Middle frontal gyrus (tissue), 1 donor: ENCODE data around the gene MYO3B.
"Not testable (repeated sequence)": the region's sequence is repeated elsewhere in the genome, so short reads cannot be mapped to it uniquely, and the experiment has no call there.

Experiments used
- DNase-seq: peaks from one replicate; pipeline ENCODE4 v3.0.0-alpha.2; 2015; ENCODE audit warnings: low spot score; ENCODE audit errors: extremely low spot score

MYO3B gene

DNA sequence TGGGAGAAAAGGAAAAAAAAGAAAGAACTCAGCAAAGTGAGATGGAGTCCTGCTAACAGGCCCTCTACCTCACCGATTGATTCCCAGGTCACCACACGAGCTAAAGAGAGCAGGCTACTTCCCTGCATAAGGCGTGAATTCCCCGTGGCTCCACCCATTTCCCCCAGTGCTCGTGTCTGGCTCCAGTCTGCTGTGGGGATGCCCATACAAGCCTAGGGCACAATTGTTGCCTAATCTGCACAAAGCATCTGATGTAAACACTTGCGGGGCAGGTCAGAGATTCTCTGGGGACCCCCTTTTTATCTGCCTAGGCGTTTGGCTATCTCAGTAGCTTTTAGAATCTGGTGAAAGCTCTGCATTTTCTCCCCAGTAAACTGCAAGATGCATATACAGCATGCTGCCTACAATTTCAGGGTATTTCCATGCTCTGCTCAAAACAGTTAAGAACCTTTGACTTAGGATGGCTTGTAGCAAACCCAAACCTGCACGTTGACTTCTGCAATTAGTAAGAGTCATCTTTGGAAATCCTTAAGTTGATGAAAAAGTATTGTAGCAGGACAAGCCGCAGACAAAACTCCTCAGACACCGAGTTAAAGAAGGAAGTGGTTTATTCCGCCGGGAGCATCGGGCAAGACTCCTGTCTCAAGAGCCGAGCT is 34.8 kb downstream of the MYO3B start:
- no peak for DNase-seq

DNA sequence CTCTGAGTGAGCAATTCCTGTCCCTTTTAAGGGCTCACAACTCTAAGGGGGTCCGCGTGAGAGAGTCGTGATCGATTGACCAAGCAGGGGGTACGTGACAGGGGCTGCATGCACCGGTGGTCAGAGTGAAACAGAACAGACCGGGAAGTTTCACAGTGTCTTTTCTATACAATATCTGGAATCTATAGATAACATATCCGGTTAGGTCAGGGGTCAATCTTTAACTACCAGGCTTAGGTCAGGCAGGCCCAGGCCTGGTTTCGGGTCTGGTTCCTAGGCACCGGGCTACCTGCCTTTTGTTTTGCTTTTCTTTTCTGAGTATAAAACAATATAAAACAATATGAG is 35.3 kb downstream of the MYO3B start:
- DNase-seq: not testable (repeated sequence)

DNA sequence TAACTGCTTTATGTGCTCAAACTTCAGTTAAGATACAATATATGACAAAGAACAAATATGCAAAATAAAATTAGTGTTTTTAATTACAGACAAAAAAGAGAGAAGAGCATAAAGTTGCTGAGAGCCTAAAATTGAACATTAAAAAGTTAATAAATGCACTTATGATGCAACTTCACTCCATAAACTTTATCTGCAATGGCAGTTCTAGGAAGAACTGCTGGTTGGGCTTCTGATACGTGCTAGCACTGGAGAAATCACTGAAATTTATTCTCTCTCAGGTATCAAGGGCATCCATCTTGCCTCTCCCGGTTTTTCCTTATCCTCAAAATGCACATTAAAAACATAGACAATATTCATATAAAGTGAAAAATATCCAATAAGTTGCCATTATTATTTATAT is 35.7 kb downstream of the MYO3B start:
- no peak for DNase-seq

DNA sequence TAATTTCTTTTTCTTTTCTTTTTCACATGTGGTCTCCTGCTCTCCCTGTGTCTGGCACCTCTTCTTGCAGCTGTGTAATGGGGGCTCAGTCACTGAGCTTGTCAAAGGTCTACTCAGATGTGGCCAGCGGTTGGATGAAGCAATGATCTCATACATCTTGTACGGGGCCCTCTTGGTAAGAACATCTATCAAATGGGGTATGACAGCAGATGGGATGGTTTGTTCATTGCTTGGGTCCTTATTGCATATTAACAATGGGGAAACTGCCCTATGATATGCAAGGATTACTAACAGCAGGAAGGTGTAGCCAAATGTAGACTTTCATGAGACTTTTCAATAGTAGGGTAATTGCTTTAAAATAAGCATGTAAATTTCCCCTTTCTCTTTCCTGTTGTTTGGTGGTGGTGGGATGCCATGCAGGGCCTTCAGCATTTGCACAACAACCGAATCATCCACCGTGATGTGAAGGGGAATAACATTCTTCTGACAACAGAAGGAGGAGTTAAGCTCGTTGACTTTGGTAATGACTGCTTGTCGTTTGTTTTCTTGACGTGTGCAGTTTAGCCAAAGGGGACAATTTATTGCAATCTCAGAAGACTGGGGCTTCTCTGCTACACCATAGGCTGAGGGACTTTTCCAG is 36.5 kb downstream of the MYO3B start:
- DNase-seq: no peak

DNA sequence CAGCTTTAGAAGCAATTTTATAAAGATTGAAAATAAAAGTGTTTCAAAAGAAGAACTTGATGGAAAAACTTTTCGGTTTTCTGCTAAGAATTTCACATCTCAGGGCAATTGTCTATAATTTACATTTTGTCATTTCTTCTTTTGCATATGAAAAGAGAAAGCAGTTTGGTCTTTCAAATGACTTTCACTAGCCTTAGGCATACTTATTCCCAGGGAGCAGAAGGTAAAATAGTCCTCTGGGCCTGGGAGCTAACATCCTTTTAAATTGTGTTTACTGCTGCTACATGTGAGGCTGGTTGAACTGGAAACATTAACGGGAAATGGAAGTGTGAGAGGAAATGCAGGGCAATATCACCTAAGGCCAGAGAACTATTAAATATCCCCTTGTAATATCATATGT is 37.1 kb downstream of the MYO3B start:
- no peak for DNase-seq

DNA sequence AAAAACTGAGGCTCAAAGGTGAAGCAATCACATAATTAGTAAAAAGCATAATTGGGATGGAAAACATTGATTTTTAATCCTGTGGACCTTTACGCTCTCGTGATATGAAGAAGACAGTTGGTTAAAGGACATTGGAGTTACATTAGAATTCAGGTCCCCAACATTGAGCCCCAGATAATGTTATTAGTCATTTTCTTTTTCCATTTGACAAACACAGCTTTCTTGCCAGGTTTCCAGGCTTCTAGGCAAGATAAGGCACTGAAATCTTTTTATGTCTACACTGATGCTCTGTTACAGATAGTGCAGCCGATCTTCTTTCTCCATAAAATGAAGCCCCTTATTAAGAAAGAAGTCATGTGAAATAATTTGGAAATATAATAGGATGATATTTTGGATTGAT is 38.5 kb downstream of the MYO3B start:
- DNase-seq: no peak

DNA sequence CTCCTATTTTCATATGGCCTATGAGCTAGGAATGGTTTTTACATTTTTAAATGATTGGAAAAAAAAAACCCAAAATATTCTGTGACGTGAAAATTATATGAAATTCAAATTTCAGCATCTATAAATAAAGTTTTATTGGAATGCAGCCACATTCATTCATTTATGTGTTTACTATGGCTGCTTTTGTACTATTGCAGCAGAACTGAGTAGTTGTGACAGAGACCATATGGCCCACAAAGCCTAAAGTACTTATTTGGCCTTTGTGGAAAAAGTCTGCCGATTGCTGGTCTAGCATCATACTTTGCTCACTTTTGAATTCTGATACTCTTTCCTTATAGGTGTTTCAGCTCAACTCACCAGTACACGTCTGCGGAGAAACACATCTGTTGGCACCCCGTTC is 39.0 kb downstream of the MYO3B start:
- DNase-seq: no peak

DNA sequence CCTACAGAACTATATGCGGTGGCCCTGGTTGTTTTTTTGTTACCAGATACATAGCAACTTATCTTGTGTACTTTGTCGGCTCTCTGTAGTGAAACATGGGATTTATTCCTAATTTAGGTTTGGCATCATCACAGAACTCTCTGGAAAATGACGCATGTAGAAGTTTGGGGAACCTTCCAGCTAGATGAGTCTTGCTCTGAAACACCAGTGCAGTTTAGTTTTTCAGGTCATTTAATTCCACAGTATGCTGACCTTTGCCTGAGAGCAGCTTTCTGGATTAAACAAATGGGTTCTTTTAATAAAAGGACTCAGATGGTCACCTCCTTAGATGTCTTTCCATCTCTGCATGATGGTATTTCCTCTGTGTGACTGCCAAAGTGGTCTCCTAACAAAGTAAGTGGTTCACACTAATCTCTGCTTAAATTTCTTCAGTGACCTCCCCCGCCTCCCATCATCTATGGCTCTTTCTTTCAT is 39.9 kb downstream of the MYO3B start:
- DNase-seq: no peak

DNA sequence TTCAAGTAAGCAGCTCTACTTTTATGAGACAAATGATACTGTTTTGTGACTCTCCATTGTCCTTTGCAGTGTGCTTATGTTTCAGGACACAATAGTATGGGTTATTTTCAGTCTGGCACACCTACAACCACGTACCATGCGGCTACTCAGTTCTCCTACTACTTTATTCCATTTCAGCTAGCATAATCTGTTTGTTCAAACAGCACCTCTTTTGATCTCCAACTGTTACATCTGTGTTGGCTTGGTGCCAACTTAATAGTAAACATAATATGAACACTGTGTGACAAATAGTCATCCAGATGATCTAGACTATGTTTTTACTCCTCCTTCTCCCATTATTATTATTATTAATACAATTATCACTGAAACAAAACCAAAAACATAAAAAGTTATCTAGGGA is 40.5 kb downstream of the MYO3B start:
- DNase-seq: no peak

DNA sequence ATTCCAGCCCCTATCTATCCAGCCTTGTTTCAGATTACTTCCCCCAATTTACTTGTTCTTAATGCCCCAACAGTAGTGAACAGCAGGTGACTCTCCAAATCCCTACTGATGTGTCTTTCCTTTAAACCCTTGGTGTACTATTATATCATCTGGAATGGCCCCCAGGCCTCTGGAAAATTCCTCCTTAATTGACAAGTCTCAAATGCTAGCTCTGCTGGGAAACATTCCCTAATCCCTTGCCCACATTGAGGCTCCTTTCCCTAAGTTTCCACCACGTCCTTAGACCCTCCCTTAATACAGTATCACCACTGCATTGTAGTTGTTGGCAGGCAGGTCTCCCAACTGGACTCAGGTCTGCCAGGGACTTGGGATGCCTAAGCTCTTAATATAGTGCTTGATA is 41.0 kb downstream of the MYO3B start:
- DNase-seq: no peak

DNA sequence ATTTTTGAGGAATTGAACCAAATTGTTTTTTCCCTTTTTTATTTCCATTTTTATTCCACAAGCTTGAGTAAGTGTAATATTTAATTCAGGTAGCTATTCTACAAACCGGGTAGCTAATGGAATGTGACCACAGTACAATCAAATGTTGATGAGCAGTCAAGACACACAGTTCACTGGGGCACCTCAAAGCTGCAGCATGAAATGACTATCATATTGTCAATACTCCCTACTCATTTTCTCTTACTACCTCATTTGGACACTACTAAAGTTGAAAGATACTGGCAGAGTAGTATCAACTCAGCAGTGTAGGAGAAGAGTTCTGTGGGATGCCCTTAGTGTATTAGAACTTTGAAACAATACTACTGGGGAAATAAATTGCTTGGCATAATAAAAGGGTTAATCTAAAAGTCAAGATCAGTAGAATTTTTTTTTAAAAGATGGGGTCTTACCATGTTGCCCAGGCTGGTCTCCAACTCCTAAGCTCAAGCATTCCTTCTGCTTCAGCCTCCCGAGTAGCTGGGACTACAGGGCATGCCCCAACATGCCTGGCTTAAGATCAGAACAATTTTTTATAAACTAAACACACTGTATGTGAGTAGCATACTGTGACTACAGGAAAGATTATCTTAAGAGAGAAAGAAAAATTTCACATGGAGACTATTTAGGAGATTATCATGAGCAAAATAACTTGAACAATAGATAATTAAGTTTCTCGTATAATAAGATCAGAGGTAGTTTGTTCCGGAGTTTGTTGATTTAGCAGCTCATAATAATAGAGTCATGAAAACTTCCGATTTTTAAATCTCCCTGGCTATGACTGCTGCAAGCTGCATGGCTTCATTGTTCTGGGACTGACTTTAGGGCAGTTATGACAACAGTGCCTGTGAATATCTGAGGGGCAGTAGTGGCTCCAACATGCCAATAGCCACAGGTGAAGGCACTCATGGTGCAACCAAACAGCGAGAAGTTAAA is 43.7 kb downstream of the MYO3B start:
- no peak for DNase-seq

DNA sequence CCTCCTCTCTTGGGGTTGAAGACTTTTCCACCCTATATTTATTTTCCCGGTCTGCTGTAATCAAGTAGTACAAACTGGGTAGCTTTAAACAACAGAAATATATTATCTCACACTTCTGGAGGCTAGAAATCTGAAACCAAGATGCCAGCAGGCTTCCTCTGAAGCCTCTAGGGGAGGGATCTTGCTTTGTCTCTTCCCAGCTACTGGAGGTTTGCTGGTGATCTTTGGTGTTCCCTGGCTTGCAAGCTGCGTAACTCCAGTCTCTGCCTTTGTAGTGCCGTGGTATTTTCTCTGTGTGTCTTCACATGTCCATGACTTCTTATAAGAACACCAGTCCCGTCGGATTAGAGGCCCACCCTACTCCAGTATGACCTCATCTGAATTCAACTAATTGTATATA is 44.4 kb downstream of the MYO3B start:
- no peak for DNase-seq

DNA sequence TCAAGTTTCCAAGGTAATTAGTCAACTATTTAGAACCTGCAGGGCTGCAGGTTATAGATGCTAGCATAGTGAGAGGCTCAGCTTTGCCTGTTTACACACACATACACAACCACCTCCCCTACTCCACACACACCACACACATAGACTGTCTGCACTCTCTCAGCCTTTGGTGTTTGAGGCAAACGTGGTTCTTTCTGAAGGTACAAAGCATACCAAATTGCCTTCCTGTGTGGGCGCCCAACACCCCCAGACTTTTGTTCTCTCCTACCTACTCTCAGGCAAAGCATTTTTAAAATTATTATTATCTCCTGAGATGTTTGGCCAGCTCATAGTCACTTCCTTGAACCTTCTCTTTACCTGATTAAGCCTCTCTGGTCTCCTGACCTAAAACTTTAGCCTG is 44.9 kb downstream of the MYO3B start:
- no peak for DNase-seq

DNA sequence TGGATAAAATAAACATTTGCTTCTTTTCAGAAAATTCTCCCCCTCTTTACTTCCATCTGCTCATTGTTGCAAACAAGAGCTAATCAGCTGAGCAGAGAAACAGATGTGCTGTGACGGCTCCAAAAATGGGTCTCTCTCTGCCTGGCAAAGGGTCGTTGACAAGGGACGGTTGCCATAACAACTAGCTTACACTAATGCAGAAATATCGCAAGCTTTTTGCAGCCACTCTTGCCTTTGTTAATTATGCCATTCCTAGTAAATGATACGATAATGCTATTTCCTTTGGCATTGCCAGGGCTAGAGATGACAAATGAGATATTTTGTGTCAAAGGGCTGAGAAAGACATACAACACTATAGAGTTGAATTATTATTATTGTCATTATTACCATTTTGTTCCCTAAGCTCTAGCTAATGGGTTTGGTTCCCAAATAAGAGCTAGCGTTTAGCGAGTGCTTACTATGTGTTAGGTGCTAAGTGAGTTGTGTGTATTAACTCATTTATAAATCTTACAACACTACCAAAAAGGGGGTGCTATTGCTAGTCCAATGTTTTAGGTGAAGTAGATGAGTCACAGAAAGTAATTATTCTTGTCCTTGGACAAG is 46.8 kb downstream of the MYO3B start:
- peak; percentile 47 for DNase-seq

DNA sequence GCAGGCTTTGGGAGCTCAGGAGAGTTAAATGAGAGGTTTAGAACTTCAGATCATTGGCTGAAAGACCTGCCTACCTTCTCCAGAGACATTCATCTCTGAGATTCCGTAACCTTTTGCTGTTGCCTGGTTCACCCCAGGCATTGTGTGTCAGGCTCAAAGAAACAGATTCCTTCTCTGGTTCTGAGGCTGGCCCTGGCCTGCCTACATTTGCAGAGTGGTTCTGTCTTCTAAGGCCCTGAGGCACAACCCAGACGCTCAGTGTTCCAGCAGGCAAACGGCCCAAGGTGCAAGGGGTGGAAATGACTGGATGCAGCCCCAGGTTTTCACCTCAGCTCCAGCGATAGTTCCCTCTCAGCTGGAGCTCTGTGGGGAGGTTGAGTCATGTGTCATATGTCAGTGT is 48.3 kb downstream of the MYO3B start:
- no peak for DNase-seq

DNA sequence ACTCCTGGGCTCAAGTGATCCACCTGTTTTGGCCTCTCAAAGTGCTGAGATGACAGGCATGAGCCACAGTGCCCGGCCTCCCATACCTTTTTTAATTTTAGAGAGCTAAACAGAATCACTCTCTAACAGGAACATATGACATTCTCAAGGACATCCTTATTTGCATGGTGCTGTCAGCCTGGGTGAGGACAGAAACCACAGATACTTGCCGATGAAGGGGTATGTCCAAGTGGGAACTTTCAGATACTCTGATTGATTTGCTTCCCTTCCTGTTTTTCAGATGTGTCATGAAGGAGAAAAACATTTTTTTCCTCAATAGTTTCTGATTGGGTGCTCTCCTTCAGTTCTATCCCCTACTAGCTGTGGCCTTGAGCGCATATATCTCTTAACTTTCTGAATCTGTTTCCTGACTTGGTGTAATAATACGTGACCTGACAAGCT is 49.6 kb downstream of the MYO3B start:
- no peak for DNase-seq

DNA sequence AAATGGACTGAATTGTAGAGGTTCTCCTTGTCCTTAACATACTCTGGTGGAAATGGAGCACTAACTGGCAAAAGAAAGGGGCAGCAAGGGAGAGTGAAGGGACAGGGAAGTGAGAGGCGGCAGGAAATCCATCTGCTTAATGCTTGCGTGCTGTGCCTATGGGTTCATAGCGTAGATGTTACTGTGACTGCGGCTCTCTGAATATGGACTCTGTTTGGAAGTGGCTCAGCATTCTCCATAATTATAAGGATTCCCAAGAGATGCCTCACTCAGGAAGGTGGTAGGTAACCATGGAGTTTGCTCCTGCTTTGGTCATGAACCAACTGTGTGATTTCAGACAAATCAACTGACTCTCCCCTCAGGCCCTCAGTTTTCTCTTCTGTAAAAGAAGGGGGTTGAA is 50.0 kb downstream of the MYO3B start:
- no peak for DNase-seq

DNA sequence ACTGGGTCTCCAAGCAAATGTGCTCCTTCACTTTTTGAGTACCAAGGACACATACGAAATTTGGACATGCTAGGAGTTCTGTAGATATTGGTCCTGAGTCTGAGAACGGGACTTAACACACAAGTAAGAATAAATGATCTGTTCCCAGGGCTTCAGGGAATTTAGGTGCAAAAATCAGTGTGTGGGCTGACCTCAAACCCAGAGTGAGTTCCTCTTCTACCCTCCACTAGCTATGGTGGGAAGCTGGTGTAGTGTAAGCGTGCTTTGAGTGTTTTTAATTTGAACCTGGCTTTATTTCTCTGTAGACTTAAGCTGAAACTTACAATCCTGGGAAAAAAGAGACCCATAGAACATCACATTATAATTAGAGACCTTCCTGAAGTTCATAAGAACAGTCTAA is 50.5 kb downstream of the MYO3B start:
- DNase-seq: no peak

DNA sequence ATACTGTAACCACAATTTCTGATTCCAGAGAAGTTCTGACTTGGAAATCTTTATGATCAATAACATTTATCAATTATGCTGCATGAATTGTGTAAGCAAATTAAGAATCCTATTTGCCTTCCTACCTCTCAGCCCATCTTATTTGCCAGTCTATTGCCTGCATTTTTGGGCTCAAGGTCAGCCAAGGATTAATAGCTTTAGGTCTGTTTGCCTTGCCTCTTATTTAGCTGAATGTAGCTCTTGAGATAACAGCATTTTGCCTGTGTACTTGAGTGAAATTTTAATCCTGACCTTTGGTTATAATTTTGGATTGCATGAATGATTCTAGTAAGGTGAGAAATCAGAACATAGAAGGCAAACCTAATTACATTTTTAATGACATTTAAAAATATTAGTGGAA is 51.2 kb downstream of the MYO3B start:
- DNase-seq: no peak

DNA sequence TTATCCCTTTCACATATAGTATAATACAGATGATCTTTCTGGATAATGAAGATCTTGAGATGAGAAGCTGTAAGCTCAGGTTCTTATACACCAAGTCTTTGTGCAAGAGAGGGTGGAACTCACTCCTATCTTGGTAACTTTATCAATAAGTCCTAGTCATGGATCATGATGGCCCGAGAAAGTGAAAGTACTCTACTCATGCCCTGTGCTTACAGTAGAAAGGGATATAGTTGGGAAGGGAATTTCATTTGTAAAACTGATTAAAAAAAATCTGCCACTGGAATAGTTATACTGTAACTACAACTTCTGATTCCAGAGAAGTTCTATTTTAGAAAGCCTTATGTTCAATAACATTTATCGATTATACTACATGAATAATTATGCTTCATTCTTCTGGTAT is 51.8 kb downstream of the MYO3B start:
- no peak for DNase-seq

DNA sequence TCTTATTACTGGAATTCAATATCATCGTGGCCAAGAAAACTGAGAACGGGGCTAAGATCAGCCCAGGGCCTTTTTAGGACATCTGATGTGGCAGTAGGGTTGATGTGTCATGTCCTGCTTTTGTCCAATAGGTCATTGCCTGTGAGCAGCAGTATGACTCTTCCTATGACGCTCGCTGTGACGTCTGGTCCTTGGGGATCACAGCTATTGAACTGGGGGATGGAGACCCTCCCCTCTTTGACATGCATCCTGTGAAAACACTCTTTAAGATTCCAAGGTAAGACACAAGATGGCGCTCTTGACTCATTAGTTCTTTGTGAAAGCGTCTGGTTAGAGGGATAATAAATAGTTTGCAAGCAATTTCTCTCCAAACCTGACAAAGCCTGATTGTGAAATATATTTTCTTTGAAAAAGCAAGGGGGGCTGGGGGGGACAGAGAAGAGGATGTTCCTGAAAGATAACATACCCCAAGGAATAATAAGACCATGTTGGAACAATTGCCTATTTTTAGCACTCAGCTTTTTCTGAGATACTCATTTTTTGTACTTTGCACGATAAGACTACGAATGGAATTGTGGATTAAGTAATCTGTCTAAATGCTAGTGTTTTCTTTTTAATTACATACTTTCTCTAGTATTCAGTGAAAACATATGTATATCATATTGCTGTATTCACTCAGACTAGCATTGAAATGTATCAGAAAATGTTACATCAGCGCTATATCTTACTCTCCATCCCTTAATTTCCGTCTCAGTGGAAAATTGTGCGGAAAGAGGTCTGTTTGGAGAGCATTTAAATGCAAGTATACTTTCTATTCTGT is 58.1 kb downstream of the MYO3B start:
- DNase-seq: no peak
